Endothelial cell of umbilical vein (primary cell): Measurements from ENCODE around the gene SKA3. TPM values are rescaled to one million over a fixed set of nuclear protein-coding genes. Genes with fewer than 3 reads are reported as not detected.
"Not testable (repeated sequence)": the region's sequence is repeated elsewhere in the genome, so short reads cannot be mapped to it uniquely, and the experiment has no call there.

Experiments used
- BruUV-seq: library from RNA; stranded (reverse); fragments of 400-500 nt; replicated peaks from 2 replicates; lab custom pipeline; 2021; lab: Mats Ljungman, UMichigan
- CTCF ChIA-PET: fragments of 300-600, 350-600 bp; sonication (Branson Sonifier 250); formaldehyde crosslinking; loops from one replicate; lab custom pipeline; 2021; ENCODE audit warnings: antibody characterized with exemption, inconsistent platforms; lab: Charles Lee
- POLR2A ChIA-PET: fragments of 300-600, 350-600 bp; sonication (Branson Sonifier 250); formaldehyde crosslinking; loops from one replicate; lab custom pipeline; 2021; ENCODE audit warnings: antibody characterized with exemption, inconsistent platforms; lab: Charles Lee
- DNase-seq: peaks from one replicate; pipeline ENCODE4 v3.0.0-alpha.2; 2011; ENCODE audit warnings: low read depth, low spot score
- FAIRE-seq: peaks from 2 replicates; lab custom pipeline; 2011; peaks lifted over from hg19 to GRCh38; lab: Jason Lieb, UNC
- H2AFZ ChIP-seq: 2 replicates; pipeline ENCODE4 v1.6.0; 2012; ENCODE audit warnings: low read depth, low read length, control low read depth, inconsistent platforms
- H3K27ac ChIP-seq: 2 replicates; pipeline ENCODE4 v1.5.1; 2011; ENCODE audit warnings: low read depth, mild to moderate bottlenecking, control low read depth, low read length, moderate library complexity; ENCODE audit not compliant: insufficient read depth
- H3K27me3 ChIP-seq, 2 experiments: 2 replicates each; pipeline versions ENCODE4 v1.6.0 to v1.6.1; 2011; ENCODE audit warnings: low read length in 2 of 2, mixed read lengths in 1 of 2; ENCODE audit not compliant: control insufficient read depth in 2 of 2, insufficient read depth in 2 of 2
- H3K36me3 ChIP-seq, 2 experiments: 2 replicates in 1 of 2; 3 replicates in 1 of 2; pipeline ENCODE4 v1.5.1; 2011; ENCODE audit warnings: low read length in 2 of 2, mild to moderate bottlenecking in 1 of 2, moderate library complexity in 1 of 2; ENCODE audit not compliant: control insufficient read depth in 2 of 2, insufficient read depth in 2 of 2; ENCODE audit errors: extremely low read depth in 1 of 2
- H3K4me1 ChIP-seq: 3 replicates; pipeline ENCODE4 v1.5.1; 2011; ENCODE audit warnings: mild to moderate bottlenecking, low read length; ENCODE audit not compliant: control insufficient read depth, insufficient read depth; ENCODE audit errors: extremely low read depth
- H3K4me2 ChIP-seq: 2 replicates; pipeline ENCODE4 v1.6.1; 2011; ENCODE audit warnings: low read length, control low read depth, mixed read lengths; ENCODE audit not compliant: insufficient read depth
- H3K4me3 ChIP-seq, 3 experiments: fragments of 200-600 bp in 1 of 3; sonication (generic), shearing (Covaris generic) in 1 of 3; replicated peaks in 1 of 3; 2 replicates each; pipeline ENCODE4 v1.5.1; 2011 to 2016; ENCODE audit warnings: control low read depth in 3 of 3, low read length in 3 of 3, mild to moderate bottlenecking in 2 of 3, inconsistent platforms in 1 of 3, low read depth in 1 of 3, moderate library complexity in 1 of 3; ENCODE audit not compliant: insufficient read depth in 1 of 3
- H3K79me2 ChIP-seq: 2 replicates; pipeline ENCODE4 v1.6.0; 2012; ENCODE audit warnings: low read length, inconsistent platforms; ENCODE audit not compliant: control insufficient read depth, insufficient read depth
- H3K9ac ChIP-seq: replicated peaks from 2 replicates; pipeline ENCODE3; 2011; ENCODE audit warnings: low read length, control low read depth; ENCODE audit not compliant: insufficient read depth; ENCODE audit errors: extremely low read depth
- H3K9me1 ChIP-seq: replicated peaks from 3 replicates; pipeline ENCODE4 v1.6.0; 2011; ENCODE audit warnings: mild to moderate bottlenecking, low read length; ENCODE audit not compliant: control insufficient read depth, insufficient read depth; ENCODE audit errors: extremely low read depth
- H3K9me3 ChIP-seq: replicated peaks from 2 replicates; pipeline ENCODE4 v1.5.1; 2012; ENCODE audit warnings: low read length, inconsistent platforms; ENCODE audit not compliant: control insufficient read depth, insufficient read depth
- H4K20me1 ChIP-seq: replicated peaks from 2 replicates; pipeline ENCODE3; 2011; ENCODE audit warnings: mild to moderate bottlenecking, low read length; ENCODE audit not compliant: control insufficient read depth, insufficient read depth; ENCODE audit errors: extremely low read depth
- EZH2 ChIP-seq: IDR thresholded peaks from 2 replicates; pipeline ENCODE4 v1.6.1; 2012; ENCODE audit warnings: borderline replicate concordance, low read depth, mild to moderate bottlenecking, moderate library complexity, low read length, inconsistent platforms; ENCODE audit not compliant: severe bottlenecking
- FOS ChIP-seq: IDR thresholded peaks from 2 replicates; pipeline ENCODE4 v1.6.1; 2011; ENCODE audit warnings: mild to moderate bottlenecking, low read length, moderate library complexity, borderline replicate concordance; ENCODE audit not compliant: insufficient read depth
- GATA2 ChIP-seq: IDR thresholded peaks from 2 replicates; pipeline ENCODE4 v1.7.0; 2011; ENCODE audit warnings: low read depth, mild to moderate bottlenecking, moderate library complexity, mixed read lengths, low read length; ENCODE audit not compliant: insufficient read length, insufficient read depth
- JUN ChIP-seq: IDR thresholded peaks from 2 replicates; pipeline ENCODE4 v1.6.1; 2011; ENCODE audit warnings: borderline replicate concordance, low read depth; ENCODE audit not compliant: insufficient read length, insufficient read depth
- MYC ChIP-seq: IDR thresholded peaks from one replicate; pipeline ENCODE4 v1.6.1; 2011; ENCODE audit warnings: mild to moderate bottlenecking, low read depth, low read length
- POLR2A ChIP-seq: IDR thresholded peaks from 2 replicates; pipeline ENCODE4 v1.6.1; 2012; ENCODE audit warnings: low read depth, mild to moderate bottlenecking, control low read depth, low read length
- POLR2AphosphoS5 ChIP-seq: IDR thresholded peaks from 2 replicates; pipeline ENCODE4 v1.6.1; 2012; ENCODE audit warnings: low read depth, mild to moderate bottlenecking, control low read depth, low read length, moderate library complexity; ENCODE audit not compliant: insufficient read depth
- dilution Hi-C: fragments of 300-500 bp; cut with MboI; formaldehyde crosslinking; loops from one replicate; pipeline ENCODE4 v1.15.0; 2019; ENCODE audit warnings: low sequenced_read_pairs; ENCODE audit not compliant: extremely low pct_ligation_motif_present
- intact Hi-C: fragments of 100-400 bp; cut with micrococcal nuclease; formaldehyde crosslinking; loops from one replicate; pipeline ENCODE4 v1.10.0; 2022
- polyA plus RNA-seq, 4 experiments: library from polyadenylated mRNA; depleted of rRNA in 3 of 4; stranded (reverse) in 3 of 4; unstranded in 1 of 4; fragments of >200 nt; gene quantifications; 2 replicates each; pipeline versions ENCODE4 v1.2.1 to v1.2.3, GENCODE V29; 2011 to 2012; ENCODE audit warnings: missing spikeins in 1 of 4
- total RNA-seq: library from RNA; stranded (reverse); gene quantifications from 2 replicates; pipeline ENCODE4 v1.2.3, GENCODE V29; 2021
- TF ChIP-seq, protein P1 (sequence below): IDR thresholded peaks from 2 replicates; pipeline ENCODE4 v1.6.1; 2011; ENCODE audit not compliant: insufficient read depth, insufficient read length
- TF ChIP-seq, protein P2 (sequence below), 2 donors: IDR thresholded peaks; 1 replicate in 1 of 2; 2 replicates in 1 of 2; pipeline ENCODE4 v1.5.1; 2011; ENCODE audit warnings: low read length in 2 of 2, mild to moderate bottlenecking in 2 of 2, moderate library complexity in 2 of 2, control low read depth in 1 of 2, inconsistent platforms in 1 of 2, low read depth in 1 of 2; ENCODE audit not compliant: insufficient read depth in 1 of 2; ENCODE audit errors: extremely low read depth in 1 of 2

The SKA3 gene
- total and polyA plus RNA-seq, 2 donors (not counting 3 experiments of a cell fraction or from before 2014, with no cell fraction given), result 9.4 to 28.7 TPM

DNA sequence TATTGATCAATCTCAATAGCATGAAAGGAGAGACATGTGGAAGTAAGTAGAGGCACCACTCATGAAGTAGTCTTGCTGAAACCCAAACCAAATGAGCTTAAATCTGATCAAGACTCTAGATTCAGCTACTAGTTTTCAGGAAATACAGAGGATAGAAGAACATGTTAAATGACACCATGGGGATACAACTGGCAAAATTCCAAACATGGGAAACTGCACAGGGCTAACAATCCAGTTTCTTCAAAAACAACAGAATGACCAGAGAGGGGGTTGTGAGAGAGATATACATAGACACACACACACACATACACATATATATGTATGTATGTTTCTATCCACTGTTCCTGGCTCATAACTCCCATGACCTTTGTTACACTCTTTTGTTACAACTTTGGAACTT is 44.9 kb upstream of the SKA3 start:
- intact Hi-C loops (no loop called here), dilution Hi-C loops (no loop called here)
- TF ChIP-seq, protein P1, sequence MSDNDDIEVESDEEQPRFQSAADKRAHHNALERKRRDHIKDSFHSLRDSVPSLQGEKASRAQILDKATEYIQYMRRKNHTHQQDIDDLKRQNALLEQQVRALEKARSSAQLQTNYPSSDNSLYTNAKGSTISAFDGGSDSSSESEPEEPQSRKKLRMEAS, result no peak
- TF ChIP-seq GATA2 (no peak), POLR2A (no peak), MYC (no peak), FOS (no peak), EZH2 (no peak), JUN (no peak), POLR2AphosphoS5 (no peak)
- TF ChIP-seq, protein P2, sequence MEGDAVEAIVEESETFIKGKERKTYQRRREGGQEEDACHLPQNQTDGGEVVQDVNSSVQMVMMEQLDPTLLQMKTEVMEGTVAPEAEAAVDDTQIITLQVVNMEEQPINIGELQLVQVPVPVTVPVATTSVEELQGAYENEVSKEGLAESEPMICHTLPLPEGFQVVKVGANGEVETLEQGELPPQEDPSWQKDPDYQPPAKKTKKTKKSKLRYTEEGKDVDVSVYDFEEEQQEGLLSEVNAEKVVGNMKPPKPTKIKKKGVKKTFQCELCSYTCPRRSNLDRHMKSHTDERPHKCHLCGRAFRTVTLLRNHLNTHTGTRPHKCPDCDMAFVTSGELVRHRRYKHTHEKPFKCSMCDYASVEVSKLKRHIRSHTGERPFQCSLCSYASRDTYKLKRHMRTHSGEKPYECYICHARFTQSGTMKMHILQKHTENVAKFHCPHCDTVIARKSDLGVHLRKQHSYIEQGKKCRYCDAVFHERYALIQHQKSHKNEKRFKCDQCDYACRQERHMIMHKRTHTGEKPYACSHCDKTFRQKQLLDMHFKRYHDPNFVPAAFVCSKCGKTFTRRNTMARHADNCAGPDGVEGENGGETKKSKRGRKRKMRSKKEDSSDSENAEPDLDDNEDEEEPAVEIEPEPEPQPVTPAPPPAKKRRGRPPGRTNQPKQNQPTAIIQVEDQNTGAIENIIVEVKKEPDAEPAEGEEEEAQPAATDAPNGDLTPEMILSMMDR (IDR thresholded peaks at IDR 0.05; ENCODE audit: extremely low read depth in 1 of 2, insufficient read depth in 1 of 2, low read depth in 1 of 2, low read length in 2 of 2), result no peak
- BruUV-seq, result no TSS peak
- ChIA-PET CTCF (no interaction called here), POLR2A (interaction anchor here (0.5 kb wide), 1 partner anchor 274 kb away, joined by 4 read pairs; no protein-coding TSS in a partner anchor)
- no peak overlapping the region for H3K4me3 ChIP-seq
- H3K36me3 ChIP-seq, result no peaks in the 10 kb centered on the region
- H3K27me3 ChIP-seq, result peaks cover 0 to 5% of the 10 kb centered on the region in 2 experiments
- H3K4me2 ChIP-seq, result no peak overlapping the region
- no peaks in the 10 kb centered on the region for H3K4me1 ChIP-seq
- H3K9me3 ChIP-seq, result no peaks in the 10 kb centered on the region
- no peak overlapping the region for H3K27ac ChIP-seq
- no peaks in the 10 kb centered on the region for H3K9me1 ChIP-seq
- FAIRE-seq (no peak), DNase-seq (no peak)
- no peak overlapping the region for H2AFZ ChIP-seq
- no peaks in the 10 kb centered on the region for H3K79me2 ChIP-seq
- H3K9ac ChIP-seq, result no peak overlapping the region
- H4K20me1 ChIP-seq, result no peaks in the 10 kb centered on the region

DNA sequence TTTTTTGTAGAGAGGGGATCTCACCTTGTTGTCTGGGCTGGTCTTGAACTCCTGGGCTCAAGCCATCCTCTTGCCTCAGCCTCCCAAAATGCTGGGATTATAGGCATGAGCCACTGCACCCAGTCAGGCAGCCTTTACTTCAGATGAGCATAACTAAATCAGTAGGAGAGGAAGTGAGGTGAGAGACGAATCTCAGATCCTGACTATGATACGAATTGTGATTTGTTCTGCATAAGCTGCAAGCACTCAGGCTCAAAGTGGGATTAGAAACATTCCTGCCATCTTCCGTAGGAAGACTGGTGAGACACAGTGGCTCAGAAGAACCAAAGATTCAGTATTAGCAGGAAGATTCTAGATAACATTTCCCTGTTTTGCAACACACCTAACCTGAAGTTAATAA is 43.4 kb upstream of the SKA3 start:
- H3K36me3 ChIP-seq, H3K9me3 ChIP-seq, H3K27ac ChIP-seq, H3K4me3 ChIP-seq, dilution Hi-C loops, intact Hi-C loops, POLR2A ChIA-PET, H3K4me2 ChIP-seq, H3K4me1 ChIP-seq, CTCF ChIA-PET, DNase-seq, H3K27me3 ChIP-seq, H4K20me1 ChIP-seq, BruUV-seq, H3K9ac ChIP-seq, H3K9me1 ChIP-seq, H2AFZ ChIP-seq, H3K79me2 ChIP-seq, FAIRE-seq: not testable (repeated sequence)
